Measurements from ENCODE around the gene PYROXD2.

The PYROXD2 gene

DNA sequence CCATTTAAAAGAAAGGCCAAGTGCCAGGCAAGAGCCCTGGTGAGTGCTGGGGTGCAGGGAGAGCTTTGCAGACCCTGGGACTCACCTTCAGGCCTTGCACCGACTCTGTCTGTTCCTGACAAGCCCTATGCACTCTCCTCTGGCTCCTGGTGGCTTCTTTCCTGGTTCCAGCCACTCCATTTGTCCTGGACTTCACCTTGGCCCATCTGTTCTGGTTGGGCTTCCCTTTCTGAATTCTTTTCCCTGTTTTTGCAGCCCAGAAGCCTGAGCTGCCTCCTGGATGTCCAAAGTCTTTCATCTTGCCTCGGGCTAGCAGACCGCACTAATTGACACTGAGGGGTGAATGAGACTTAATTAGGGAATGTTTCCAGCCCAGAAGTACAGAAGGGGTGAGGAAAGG is 60.5 kb downstream of the PYROXD2 start:
- ATAC-seq: no peak
- no peak for TF ChIP-seq ZFP3 (CRISPR knock-in tag; IDR thresholded peaks at IDR 0.05)
- no peak for TF ChIP-seq ZFP30 (CRISPR knock-in tag; IDR thresholded peaks at IDR 0.05)
- no peak for TF ChIP-seq ZC3H10 (CRISPR knock-in tag; IDR thresholded peaks at IDR 0.05)
- TF ChIP-seq TOX (CRISPR knock-in tag; IDR thresholded peaks at IDR 0.05; ENCODE audit: borderline replicate concordance): no peak
- TF ChIP-seq ZNF8 (CRISPR knock-in tag; IDR thresholded peaks at IDR 0.05): no peak
- TF ChIP-seq ZNF70 (CRISPR knock-in tag; IDR thresholded peaks at IDR 0.05): no peak
- TF ChIP-seq GLIS3 (CRISPR knock-in tag; IDR thresholded peaks at IDR 0.05): no peak
- TF ChIP-seq, protein P1, sequence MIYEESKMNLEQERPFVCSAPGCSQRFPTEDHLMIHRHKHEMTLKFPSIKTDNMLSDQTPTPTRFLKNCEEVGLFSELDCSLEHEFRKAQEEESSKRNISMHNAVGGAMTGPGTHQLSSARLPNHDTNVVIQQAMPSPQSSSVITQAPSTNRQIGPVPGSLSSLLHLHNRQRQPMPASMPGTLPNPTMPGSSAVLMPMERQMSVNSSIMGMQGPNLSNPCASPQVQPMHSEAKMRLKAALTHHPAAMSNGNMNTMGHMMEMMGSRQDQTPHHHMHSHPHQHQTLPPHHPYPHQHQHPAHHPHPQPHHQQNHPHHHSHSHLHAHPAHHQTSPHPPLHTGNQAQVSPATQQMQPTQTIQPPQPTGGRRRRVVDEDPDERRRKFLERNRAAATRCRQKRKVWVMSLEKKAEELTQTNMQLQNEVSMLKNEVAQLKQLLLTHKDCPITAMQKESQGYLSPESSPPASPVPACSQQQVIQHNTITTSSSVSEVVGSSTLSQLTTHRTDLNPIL (CRISPR knock-in tag; IDR thresholded peaks at IDR 0.05; ENCODE audit: low read depth): no peak
- TF ChIP-seq, protein P2, sequence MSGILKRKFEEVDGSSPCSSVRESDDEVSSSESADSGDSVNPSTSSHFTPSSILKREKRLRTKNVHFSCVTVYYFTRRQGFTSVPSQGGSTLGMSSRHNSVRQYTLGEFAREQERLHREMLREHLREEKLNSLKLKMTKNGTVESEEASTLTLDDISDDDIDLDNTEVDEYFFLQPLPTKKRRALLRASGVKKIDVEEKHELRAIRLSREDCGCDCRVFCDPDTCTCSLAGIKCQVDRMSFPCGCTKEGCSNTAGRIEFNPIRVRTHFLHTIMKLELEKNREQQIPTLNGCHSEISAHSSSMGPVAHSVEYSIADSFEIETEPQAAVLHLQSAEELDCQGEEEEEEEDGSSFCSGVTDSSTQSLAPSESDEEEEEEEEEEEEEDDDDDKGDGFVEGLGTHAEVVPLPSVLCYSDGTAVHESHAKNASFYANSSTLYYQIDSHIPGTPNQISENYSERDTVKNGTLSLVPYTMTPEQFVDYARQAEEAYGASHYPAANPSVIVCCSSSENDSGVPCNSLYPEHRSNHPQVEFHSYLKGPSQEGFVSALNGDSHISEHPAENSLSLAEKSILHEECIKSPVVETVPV (CRISPR knock-in tag; IDR thresholded peaks at IDR 0.05): no peak
- TF ChIP-seq SNAI2 (CRISPR knock-in tag; IDR thresholded peaks at IDR 0.05): no peak
- no peak for TF ChIP-seq ARNTL (CRISPR knock-in tag; IDR thresholded peaks at IDR 0.05; ENCODE audit: borderline replicate concordance, low read depth)
- TF ChIP-seq ZNF565 (CRISPR knock-in tag; conservative IDR thresholded peaks at IDR 0.05; ENCODE audit: low read depth): no peak
- TF ChIP-seq ESRRG (CRISPR knock-in tag; IDR thresholded peaks at IDR 0.05): no peak
- no peak for TF ChIP-seq ISL1 (CRISPR knock-in tag; IDR thresholded peaks at IDR 0.05)
- TF ChIP-seq PPARA (CRISPR knock-in tag; IDR thresholded peaks at IDR 0.05; ENCODE audit: borderline replicate concordance): no peak
- TF ChIP-seq, protein P3, sequence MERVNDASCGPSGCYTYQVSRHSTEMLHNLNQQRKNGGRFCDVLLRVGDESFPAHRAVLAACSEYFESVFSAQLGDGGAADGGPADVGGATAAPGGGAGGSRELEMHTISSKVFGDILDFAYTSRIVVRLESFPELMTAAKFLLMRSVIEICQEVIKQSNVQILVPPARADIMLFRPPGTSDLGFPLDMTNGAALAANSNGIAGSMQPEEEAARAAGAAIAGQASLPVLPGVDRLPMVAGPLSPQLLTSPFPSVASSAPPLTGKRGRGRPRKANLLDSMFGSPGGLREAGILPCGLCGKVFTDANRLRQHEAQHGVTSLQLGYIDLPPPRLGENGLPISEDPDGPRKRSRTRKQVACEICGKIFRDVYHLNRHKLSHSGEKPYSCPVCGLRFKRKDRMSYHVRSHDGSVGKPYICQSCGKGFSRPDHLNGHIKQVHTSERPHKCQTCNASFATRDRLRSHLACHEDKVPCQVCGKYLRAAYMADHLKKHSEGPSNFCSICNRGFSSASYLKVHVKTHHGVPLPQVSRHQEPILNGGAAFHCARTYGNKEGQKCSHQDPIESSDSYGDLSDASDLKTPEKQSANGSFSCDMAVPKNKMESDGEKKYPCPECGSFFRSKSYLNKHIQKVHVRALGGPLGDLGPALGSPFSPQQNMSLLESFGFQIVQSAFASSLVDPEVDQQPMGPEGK (CRISPR knock-in tag; IDR thresholded peaks at IDR 0.05; ENCODE audit: borderline replicate concordance): no peak
- TF ChIP-seq CSDC2 (CRISPR knock-in tag; IDR thresholded peaks at IDR 0.05): no peak

DNA sequence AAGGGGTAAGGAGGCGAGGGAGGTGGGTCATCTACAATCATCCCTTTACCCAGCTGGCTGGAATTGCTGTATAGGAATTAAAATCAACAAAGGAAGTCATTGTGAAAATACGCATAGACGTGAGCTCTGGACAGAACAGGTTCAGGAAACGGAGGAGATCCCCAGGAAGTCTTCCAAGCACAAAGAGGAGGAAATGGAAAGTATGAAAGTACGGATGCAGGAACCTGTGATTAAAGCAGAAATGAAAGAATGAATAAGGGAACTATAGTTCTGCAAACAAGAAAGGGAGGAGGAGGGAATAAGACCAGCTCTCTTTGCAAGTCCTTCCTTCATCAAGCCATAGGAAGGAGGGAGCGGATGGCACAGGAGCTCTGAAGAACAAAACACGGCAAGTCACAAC is 61.8 kb downstream of the PYROXD2 start:
- no peak for ATAC-seq
- no peak for TF ChIP-seq ZNF70 (CRISPR knock-in tag; IDR thresholded peaks at IDR 0.05)
- TF ChIP-seq ZNF8 (CRISPR knock-in tag; IDR thresholded peaks at IDR 0.05): no peak

DNA sequence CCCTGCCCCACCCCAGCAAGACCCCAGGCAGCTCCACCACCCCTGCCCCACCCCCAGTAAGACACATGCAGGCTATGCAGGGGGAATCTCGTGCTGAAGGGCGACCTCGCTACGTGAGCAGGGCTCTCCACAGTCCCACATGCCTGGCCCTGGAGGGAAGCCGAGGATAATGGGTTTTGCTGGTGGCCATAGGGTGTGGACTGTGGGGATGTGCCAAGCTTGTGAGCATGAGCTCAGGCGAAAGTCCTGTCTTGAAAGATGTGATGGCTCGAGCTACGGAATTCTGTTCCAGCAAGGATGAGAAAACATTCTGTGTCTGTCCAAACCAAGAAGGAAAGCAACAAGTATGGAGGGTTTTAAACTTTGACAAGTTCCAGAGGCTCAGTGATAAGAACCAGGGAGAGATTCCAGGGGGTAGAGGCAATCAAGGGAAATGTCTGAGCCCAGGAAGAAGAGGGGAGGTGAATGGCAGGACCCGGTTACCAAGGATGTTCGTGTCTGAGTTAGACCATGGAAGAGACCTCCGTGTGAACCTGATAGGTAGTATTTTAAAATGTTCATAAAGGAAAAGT is 63.1 kb downstream of the PYROXD2 start:
- TF ChIP-seq, protein P1 (CRISPR knock-in tag; IDR thresholded peaks at IDR 0.05; ENCODE audit: low read depth): no peak
- TF ChIP-seq CSDC2 (CRISPR knock-in tag; IDR thresholded peaks at IDR 0.05): no peak
- TF ChIP-seq, protein P3 (CRISPR knock-in tag; IDR thresholded peaks at IDR 0.05; ENCODE audit: borderline replicate concordance): no peak
- TF ChIP-seq, protein P2 (CRISPR knock-in tag; IDR thresholded peaks at IDR 0.05): no peak
- TF ChIP-seq PPARA (CRISPR knock-in tag; IDR thresholded peaks at IDR 0.05; ENCODE audit: borderline replicate concordance): no peak
- ATAC-seq: no peak

DNA sequence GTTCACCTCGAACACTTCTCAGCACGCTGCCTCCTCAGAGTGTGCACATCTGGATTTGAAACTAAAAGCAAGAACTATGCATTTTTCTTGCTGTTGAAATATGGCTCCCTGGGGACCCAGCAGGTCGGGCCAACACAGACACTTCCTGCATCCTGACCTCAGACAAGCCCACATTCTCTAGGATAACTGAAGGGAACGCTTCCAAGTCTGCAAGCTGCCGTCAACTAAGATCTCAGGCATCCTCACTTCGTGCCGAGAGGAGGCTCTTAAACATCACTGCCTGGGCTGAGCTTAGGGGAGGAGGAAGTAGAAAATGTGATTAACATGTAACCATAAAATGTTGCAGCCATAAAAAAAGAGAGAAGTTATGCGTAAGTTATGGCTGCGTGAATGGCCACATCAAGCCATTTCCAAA is 65.5 kb downstream of the PYROXD2 start:
- no peak; the same call in 2 of the 3 replicates for ATAC-seq
- TF ChIP-seq, protein P2 (CRISPR knock-in tag; IDR thresholded peaks at IDR 0.05): no peak

Measured in SK-N-SH treated with all-trans-retinoic acid at 6 μM for 48 hours (cell line).